A673 (cell line): ENCODE measurements around the gene ECE1.

Source experiments
- EZH2 ChIP-seq: fragments of 200-600 bp; sonication (generic); IDR thresholded peaks from 2 replicates; pipeline ENCODE4 v1.6.1; 2017; ENCODE audit warnings: borderline replicate concordance, low read depth, mild to moderate bottlenecking, mixed read lengths, antibody characterized with exemption, low read length; ENCODE audit not compliant: poor library complexity, severe bottlenecking
- TF ChIP-seq, protein P1 (sequence below): fragments of 300-800, 200-600 bp; sonication (generic); conservative IDR thresholded peaks from 2 replicates; pipeline ENCODE4 v1.5.1; 2017; ENCODE audit warnings: low read depth, mild to moderate bottlenecking, antibody characterized with exemption, low read length, moderate library complexity, mixed read lengths

DNA sequence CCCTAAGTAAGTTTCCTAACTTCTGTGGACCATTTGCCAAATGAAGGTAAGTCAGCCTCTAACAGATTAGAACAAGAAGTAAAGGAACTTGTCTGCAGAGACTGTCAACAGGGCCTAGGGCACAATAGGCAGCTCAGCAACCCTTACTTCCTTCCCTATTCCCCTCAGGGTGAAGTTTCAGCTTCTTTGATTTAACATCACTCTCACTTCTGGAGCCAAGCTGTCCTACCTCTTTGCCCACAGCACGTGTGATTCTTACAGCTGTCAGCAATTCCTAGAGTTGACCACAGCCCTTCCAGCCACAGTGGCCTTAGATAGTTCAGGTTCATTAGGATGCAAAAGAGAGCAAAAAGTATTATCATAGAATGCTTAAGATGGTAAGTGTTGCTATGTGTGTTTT, 106.0 kb downstream of the ECE1 start:
- TF ChIP-seq, protein P1, sequence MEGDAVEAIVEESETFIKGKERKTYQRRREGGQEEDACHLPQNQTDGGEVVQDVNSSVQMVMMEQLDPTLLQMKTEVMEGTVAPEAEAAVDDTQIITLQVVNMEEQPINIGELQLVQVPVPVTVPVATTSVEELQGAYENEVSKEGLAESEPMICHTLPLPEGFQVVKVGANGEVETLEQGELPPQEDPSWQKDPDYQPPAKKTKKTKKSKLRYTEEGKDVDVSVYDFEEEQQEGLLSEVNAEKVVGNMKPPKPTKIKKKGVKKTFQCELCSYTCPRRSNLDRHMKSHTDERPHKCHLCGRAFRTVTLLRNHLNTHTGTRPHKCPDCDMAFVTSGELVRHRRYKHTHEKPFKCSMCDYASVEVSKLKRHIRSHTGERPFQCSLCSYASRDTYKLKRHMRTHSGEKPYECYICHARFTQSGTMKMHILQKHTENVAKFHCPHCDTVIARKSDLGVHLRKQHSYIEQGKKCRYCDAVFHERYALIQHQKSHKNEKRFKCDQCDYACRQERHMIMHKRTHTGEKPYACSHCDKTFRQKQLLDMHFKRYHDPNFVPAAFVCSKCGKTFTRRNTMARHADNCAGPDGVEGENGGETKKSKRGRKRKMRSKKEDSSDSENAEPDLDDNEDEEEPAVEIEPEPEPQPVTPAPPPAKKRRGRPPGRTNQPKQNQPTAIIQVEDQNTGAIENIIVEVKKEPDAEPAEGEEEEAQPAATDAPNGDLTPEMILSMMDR, result no peak
- no peak for TF ChIP-seq EZH2
